Adrenal gland (tissue), 12 donors: ENCODE results near the gene CCN6. TPM values are rescaled to one million over a fixed set of nuclear protein-coding genes. Genes with fewer than 3 reads are reported as not detected.
A peak's percentile ranks its signal among the peaks of the same experiment; 100 is the strongest.

Experiments
- DNase-seq, 7 donors: peaks; one replicate each; pipeline ENCODE4 v3.0.0-alpha.2; 2019 to 2020
- H3K27ac ChIP-seq, 5 donors: fragments of 200-600 bp; sonication (generic) in 4 of 5; 1 replicate in 3 of 5; 2 replicates in 2 of 5; pipeline versions ENCODE4 v1.5.1 to v1.8.0; 2016 to 2020; ENCODE audit warnings: mild to moderate bottlenecking in 1 of 5
- H3K27me3 ChIP-seq: fragments of 200-600 bp; 2 replicates; pipeline ENCODE4 v1.8.0; 2021
- H3K36me3 ChIP-seq, 2 donors: fragments of 200-600 bp; replicated peaks in 1 of 2; 1 replicate in 1 of 2; 2 replicates in 1 of 2; pipeline versions ENCODE4 v1.5.1 to v1.8.0; 2018 to 2022
- H3K4me1 ChIP-seq, 2 donors: fragments of 200-600 bp; replicated peaks in 1 of 2; 1 replicate in 1 of 2; 2 replicates in 1 of 2; pipeline versions ENCODE4 v1.5.1 to v1.8.0; 2018 to 2021
- H3K4me3 ChIP-seq, 4 donors: fragments of 200-600 bp; sonication (generic) in 3 of 4; one replicate each; pipeline ENCODE4 v1.5.1; 2016 to 2018
- H3K9me3 ChIP-seq, 3 donors: fragments of 200-600 bp; sonication (generic) in 1 of 3; replicated peaks in 1 of 3; 1 replicate in 2 of 3; 2 replicates in 1 of 3; pipeline versions ENCODE4 v1.5.1 to v1.8.0; 2016 to 2021
- POLR2A ChIP-seq, 2 donors: fragments of 450-650 bp; IDR thresholded peaks; one replicate each; pipeline ENCODE4 v1.6.1; 2017; ENCODE audit warnings: antibody characterized with exemption in 2 of 2, mild to moderate bottlenecking in 2 of 2, moderate library complexity in 1 of 2
- WGBS, 4 donors: extraction: QIAGEN DNeasy Blood & Tissue Kit in 2 of 4; methylation state at CpG; one replicate each; pipeline versions ENCODE4 v1.1.5 to v1.1.7; 2013 to 2017; 5-methylcytosine and 5-hydroxymethylcytosine counted together
- intact Hi-C, 2 donors: fragments of 100-400 bp; cut with DNase I; formaldehyde crosslinking; loops; one replicate each; pipeline versions ENCODE4 v1.14.1 to v1.15.0; 2022 to 2023
- polyA plus RNA-seq, 3 donors: library from polyadenylated mRNA; stranded (reverse); fragments of 200-250 nt in 2 of 3; fragments of 350-450 nt in 1 of 3; fragmentation: Illumina TruSeq in 1 of 3; extraction: RNeasy Lipid Tissue Mini Kit (QIAGEN cat#74804) in 1 of 3; gene quantifications; one replicate each; pipeline ENCODE4 v1.2.3, GENCODE V29; 2013 to 2014
- total RNA-seq, 9 donors: library from RNA; depleted of rRNA in 4 of 9; stranded (reverse); fragments of >200 nt in 4 of 9; fragments of 120-200 nt in 1 of 9; fragmentation: NEBNext Ultra II Directional in 1 of 9; extraction: Animal tissue kit (Norgen Biotek cat#: 25700) in 1 of 9; gene quantifications; one replicate each; pipeline versions ENCODE4 v1.1.0 to v1.2.4, GENCODE V29; 2013 to 2023
- TF ChIP-seq, protein P1 (sequence below), 6 experiments: fragments of 450-650 bp in 4 of 6; fragments of 200-600 bp in 2 of 6; sonication (generic) in 1 of 6; IDR thresholded peaks; 1 replicate in 5 of 6; 2 replicates in 1 of 6; pipeline versions ENCODE4 v1.5.1 to v1.8.0; 2016 to 2021; ENCODE audit warnings: antibody characterized with exemption in 6 of 6, mild to moderate bottlenecking in 2 of 6, moderate library complexity in 1 of 6
- donor health status: healthy with polysubstance abuse.
- donor health status: Bipolar disorder and iron deficiency.
- donor health status: DM: yes; HTN: yes; CAD: no.
- donor health status: DM: no; HTN: no; CAD: no.
- donor health status: DM: no; HTN: no; CAD: no.
- donor health status: DM: yes; HTN: yes; CAD: no.

Gene CCN6
- total and polyA plus RNA-seq, 12 donors: not detected

GRCh38 chr6:112032728-112033127, 21.2 kb upstream of the CCN6 start:
- H3K4me1 ChIP-seq: peaks cover 0 to 21% of the 10 kb centered on the region in 2 donors
- TF ChIP-seq, protein P1, sequence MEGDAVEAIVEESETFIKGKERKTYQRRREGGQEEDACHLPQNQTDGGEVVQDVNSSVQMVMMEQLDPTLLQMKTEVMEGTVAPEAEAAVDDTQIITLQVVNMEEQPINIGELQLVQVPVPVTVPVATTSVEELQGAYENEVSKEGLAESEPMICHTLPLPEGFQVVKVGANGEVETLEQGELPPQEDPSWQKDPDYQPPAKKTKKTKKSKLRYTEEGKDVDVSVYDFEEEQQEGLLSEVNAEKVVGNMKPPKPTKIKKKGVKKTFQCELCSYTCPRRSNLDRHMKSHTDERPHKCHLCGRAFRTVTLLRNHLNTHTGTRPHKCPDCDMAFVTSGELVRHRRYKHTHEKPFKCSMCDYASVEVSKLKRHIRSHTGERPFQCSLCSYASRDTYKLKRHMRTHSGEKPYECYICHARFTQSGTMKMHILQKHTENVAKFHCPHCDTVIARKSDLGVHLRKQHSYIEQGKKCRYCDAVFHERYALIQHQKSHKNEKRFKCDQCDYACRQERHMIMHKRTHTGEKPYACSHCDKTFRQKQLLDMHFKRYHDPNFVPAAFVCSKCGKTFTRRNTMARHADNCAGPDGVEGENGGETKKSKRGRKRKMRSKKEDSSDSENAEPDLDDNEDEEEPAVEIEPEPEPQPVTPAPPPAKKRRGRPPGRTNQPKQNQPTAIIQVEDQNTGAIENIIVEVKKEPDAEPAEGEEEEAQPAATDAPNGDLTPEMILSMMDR (IDR thresholded peaks at IDR 0.05): no peak
- TF ChIP-seq POLR2A (IDR thresholded peaks at IDR 0.05): no peak
- no peak for DNase-seq
- H3K4me3 ChIP-seq: no peak overlapping the region
- no peaks in the 10 kb centered on the region for H3K36me3 ChIP-seq
- H3K27ac ChIP-seq: no peak overlapping the region
- intact Hi-C loops: no loop called here
- 78 to 86% (median 84%) methylated on average over 6 of the region's 6 CpGs for WGBS, 4 donors
- no peaks in the 10 kb centered on the region for H3K9me3 ChIP-seq
- H3K27me3 ChIP-seq: no peaks in the 10 kb centered on the region

DNA sequence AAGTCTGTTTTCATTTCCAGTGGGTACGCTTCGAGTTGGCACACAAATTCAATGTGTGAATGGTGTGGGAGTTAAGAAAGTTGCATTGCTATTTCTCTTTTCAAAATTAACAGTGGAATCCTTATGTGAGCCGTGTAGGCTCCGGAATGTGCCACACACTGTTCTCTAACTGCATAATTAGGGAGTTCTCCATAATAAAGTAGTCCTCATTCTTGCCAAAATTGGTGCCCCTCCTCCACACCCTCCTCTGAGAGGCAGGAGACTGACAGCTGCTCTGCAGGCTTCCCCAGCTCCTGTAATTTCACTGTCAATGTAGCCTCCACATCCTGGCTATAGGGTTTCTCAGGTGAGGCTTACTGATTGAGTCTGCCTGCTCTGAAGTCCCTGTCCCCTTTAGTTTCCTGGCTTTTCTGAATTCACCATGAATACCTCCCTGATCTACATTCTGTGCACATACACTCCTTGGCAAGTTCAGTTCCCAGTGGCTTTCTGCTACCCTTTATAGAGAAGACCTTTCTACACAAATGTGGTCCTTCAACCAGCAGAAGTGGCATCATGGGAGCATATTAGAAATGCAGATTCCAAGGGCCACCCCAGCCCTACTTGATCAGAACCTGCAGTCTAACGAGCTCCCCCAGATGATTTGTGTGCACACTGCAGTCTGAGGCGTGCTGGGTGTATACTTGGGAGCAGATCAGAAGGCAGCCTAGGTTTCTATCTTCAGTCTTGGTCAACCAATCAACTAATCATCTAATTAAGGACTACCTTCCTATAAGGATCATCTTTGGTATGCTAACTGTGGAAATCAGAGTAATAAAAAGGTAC, 19.9 kb upstream of the CCN6 start:
- 86 to 89% (median 87%) methylated on average over 6 of the region's 6 CpGs for WGBS, 4 donors
- no peak for TF ChIP-seq POLR2A (IDR thresholded peaks at IDR 0.05)
- TF ChIP-seq, protein P1 (IDR thresholded peaks at IDR 0.05): no peak
- Histone ChIP-seq H3K4me1 (peaks cover 0 to 21% of the 10 kb centered on the region in 2 donors), H3K27ac (peak overlapping the region in 2 of 5 donors; percentile 42 to 60), H3K4me3 (no peak overlapping the region), H3K9me3 (no peaks in the 10 kb centered on the region), H3K27me3 (no peaks in the 10 kb centered on the region), H3K36me3 (no peaks in the 10 kb centered on the region)
- DNase-seq: no peak
- intact Hi-C loops: no loop called here

- Histone ChIP-seq H3K9me3 (no peaks in the 10 kb centered on the region), H3K27me3 (no peaks in the 10 kb centered on the region), H3K4me3 (no peak overlapping the region), H3K27ac (peak overlapping the region in 3 of 5 donors; percentile 13 to 60 (median 42)), H3K4me1 (peaks cover 0 to 21% of the 10 kb centered on the region in 2 donors), H3K36me3 (no peaks in the 10 kb centered on the region)
- intact Hi-C loops: no loop called here
- 85 to 97% (median 96%) methylated on average over 4 of the region's 4 CpGs for WGBS, 4 donors
- TF ChIP-seq, protein P1 (IDR thresholded peaks at IDR 0.05): no peak
- no peak for TF ChIP-seq POLR2A (IDR thresholded peaks at IDR 0.05)
- no peak for DNase-seq
Observed at GRCh38 chr6:112034616-112034995, 19.3 kb upstream of the CCN6 start.

- WGBS, 4 donors: 80 to 91% (median 82%) methylated on average over 4 of the region's 4 CpGs
- Histone ChIP-seq H3K4me3 (no peak overlapping the region), H3K4me1 (peaks cover 0 to 17% of the 10 kb centered on the region in 2 donors), H3K27me3 (no peaks in the 10 kb centered on the region), H3K36me3 (no peaks in the 10 kb centered on the region), H3K27ac (peak overlapping the region in 1 of 5 donors; percentile 50), H3K9me3 (no peaks in the 10 kb centered on the region)
- intact Hi-C loops: no loop called here
- no peak for DNase-seq
- TF ChIP-seq POLR2A (IDR thresholded peaks at IDR 0.05): no peak
- TF ChIP-seq, protein P1 (IDR thresholded peaks at IDR 0.05): no peak
Observed at GRCh38 chr6:112036088-112036637, 17.7 kb upstream of the CCN6 start.
